SK-N-MC (cell line): ENCODE data around the gene NUDT3.

ENCODE experiments used
- DNase-seq: peaks from one replicate; pipeline ENCODE4 v3.0.0-alpha.2; 2011; ENCODE audit warnings: low read depth, low spot score
- H3K27ac ChIP-seq: fragments of 200-600 bp; sonication (generic); 2 replicates; pipeline ENCODE4 v1.5.1; 2016; ENCODE audit warnings: mixed run types
- H3K36me3 ChIP-seq: fragments of 200-600 bp; sonication (generic); 2 replicates; pipeline ENCODE4 v1.6.1; 2017; ENCODE audit warnings: antibody characterized with exemption, low read length, mixed read lengths; ENCODE audit not compliant: insufficient read depth
- H3K4me3 ChIP-seq: fragments of 200-600 bp; sonication (generic); 2 replicates; pipeline ENCODE4 v1.5.1; 2016
- H3K9ac ChIP-seq: fragments of 200-600 bp; sonication (generic); 2 replicates; pipeline ENCODE4 v1.8.0; 2017; ENCODE audit warnings: mixed run types, mixed read lengths; ENCODE audit not compliant: insufficient read length
- H3K9me3 ChIP-seq: fragments of 200-600 bp; sonication (generic); 2 replicates; pipeline ENCODE4 v1.6.1; 2017; ENCODE audit warnings: low read depth, mild to moderate bottlenecking, antibody characterized with exemption, low read length, moderate library complexity, mixed read lengths
- EZH2 ChIP-seq: fragments of 200-600 bp; sonication (generic); IDR thresholded peaks from one replicate; pipeline ENCODE4 v1.6.1; 2017; ENCODE audit warnings: antibody characterized with exemption
- FOXP2 ChIP-seq: optimal IDR thresholded peaks from 2 replicates; pipeline ENCODE3; 2011; ENCODE audit warnings: mild to moderate bottlenecking, moderate library complexity; ENCODE audit not compliant: insufficient read depth; ENCODE audit errors: extremely low read length, control extremely low read depth
- POLR2AphosphoS5 ChIP-seq: IDR thresholded peaks from 2 replicates; pipeline ENCODE4 v1.6.1; 2012; ENCODE audit warnings: mild to moderate bottlenecking, low read depth, low read length, borderline replicate concordance

Gene NUDT3

GRCh38 chr6:34392497-34393190 lies at the start of gene NUDT3:
Gene NUDT3 (minus strand): TSS chr6:34392669. CDS start chr6:34392362, 307 bp downstream.
- peak; percentile 74 for DNase-seq
- Histone ChIP-seq H3K9ac (peak within 1 kb of the TSS; percentile 97), H3K4me3 (peak within 1 kb of the TSS; percentile 86), H3K36me3 (0 out of 2 replicates have a peak, but pooled peaks cover 3% of the 10 kb centered on the region), H3K27ac (peak within 1 kb of the TSS; percentile 93), H3K9me3 (no peaks in the 10 kb centered on the region; the same call in 1 of the 2 replicates)
- TF ChIP-seq POLR2AphosphoS5 (peak; percentile 64), EZH2 (no peak), FOXP2 (no peak)

GRCh38 chr6:34441526-34441925 lies 49.1 kb upstream of the NUDT3 start:
- no peaks in the 10 kb centered on the region for H3K36me3 ChIP-seq
- no peak for TF ChIP-seq FOXP2
- no peak for TF ChIP-seq POLR2AphosphoS5
- TF ChIP-seq EZH2 = no peak
- H3K4me3 ChIP-seq = no peak overlapping the region
- no peak for DNase-seq
- no peak overlapping the region for H3K27ac ChIP-seq
- H3K9me3 ChIP-seq = no peaks in the 10 kb centered on the region
- H3K9ac ChIP-seq = no peak overlapping the region

GRCh38 chr6:34439442-34439841 lies 47.0 kb upstream of the NUDT3 start:
- no peak for DNase-seq
- no peaks in the 10 kb centered on the region for H3K36me3 ChIP-seq
- H3K27ac ChIP-seq = no peak overlapping the region
- no peak overlapping the region for H3K9ac ChIP-seq
- no peaks in the 10 kb centered on the region for H3K9me3 ChIP-seq
- no peak overlapping the region for H3K4me3 ChIP-seq
- TF ChIP-seq POLR2AphosphoS5 (no peak), FOXP2 (no peak), EZH2 (no peak)

GRCh38 chr6:34438705-34439104 lies 46.2 kb upstream of the NUDT3 start:
- Histone ChIP-seq H3K27ac (no peak overlapping the region), H3K36me3 (no peaks in the 10 kb centered on the region), H3K4me3 (no peak overlapping the region), H3K9me3 (no peaks in the 10 kb centered on the region), H3K9ac (no peak overlapping the region)
- DNase-seq = no peak
- no peak for TF ChIP-seq EZH2
- TF ChIP-seq FOXP2 = no peak
- no peak for TF ChIP-seq POLR2AphosphoS5

GRCh38 chr6:34437644-34437970 lies 45.1 kb upstream of the NUDT3 start:
- TF ChIP-seq FOXP2 = no peak
- Histone ChIP-seq H3K9ac (no peak overlapping the region), H3K36me3 (no peaks in the 10 kb centered on the region)

GRCh38 chr6:34436803-34437643 lies 44.6 kb upstream of the NUDT3 start:
- no peaks in the 10 kb centered on the region for H3K9me3 ChIP-seq
- no peak overlapping the region for H3K4me3 ChIP-seq
- no peaks in the 10 kb centered on the region for H3K36me3 ChIP-seq
- no peak for DNase-seq
- H3K27ac ChIP-seq = no peak overlapping the region
- no peak overlapping the region for H3K9ac ChIP-seq
- TF ChIP-seq POLR2AphosphoS5 = no peak
- no peak for TF ChIP-seq FOXP2
- no peak for TF ChIP-seq EZH2

More at GRCh38 chr6:34437644-34437970, 45.1 kb upstream of the NUDT3 start:
- no peak for DNase-seq
- Histone ChIP-seq H3K27ac (no peak overlapping the region), H3K4me3 (no peak overlapping the region), H3K9me3 (no peaks in the 10 kb centered on the region)

GRCh38 chr6:34435916-34436315 lies 43.4 kb upstream of the NUDT3 start:
- Histone ChIP-seq H3K9ac (no peak overlapping the region), H3K36me3 (no peaks in the 10 kb centered on the region), H3K9me3 (no peaks in the 10 kb centered on the region), H3K27ac (no peak overlapping the region), H3K4me3 (no peak overlapping the region)
- TF ChIP-seq EZH2 (no peak), POLR2AphosphoS5 (no peak), FOXP2 (no peak)
- no peak for DNase-seq

GRCh38 chr6:34425498-34426410 lies 33.3 kb upstream of the NUDT3 start, which contains the start of gene RPS10:
Gene RPS10 (minus strand): TSS chr6:34426069. CDS start chr6:34425221, 848 bp downstream.
- Histone ChIP-seq H3K4me3 (peak within 1 kb of the TSS; percentile 96), H3K9ac (peak within 1 kb of the TSS; percentile 98), H3K27ac (peak within 1 kb of the TSS; percentile 94), H3K9me3 (no peaks in the 10 kb centered on the region), H3K36me3 (peaks cover 46% of the 10 kb centered on the region)
- TF ChIP-seq EZH2 (no peak), FOXP2 (no peak), POLR2AphosphoS5 (peak; percentile 97)
- DNase-seq = peak; percentile 52
